Measurements from ENCODE around the gene POU6F2.

Gene POU6F2

DNA sequence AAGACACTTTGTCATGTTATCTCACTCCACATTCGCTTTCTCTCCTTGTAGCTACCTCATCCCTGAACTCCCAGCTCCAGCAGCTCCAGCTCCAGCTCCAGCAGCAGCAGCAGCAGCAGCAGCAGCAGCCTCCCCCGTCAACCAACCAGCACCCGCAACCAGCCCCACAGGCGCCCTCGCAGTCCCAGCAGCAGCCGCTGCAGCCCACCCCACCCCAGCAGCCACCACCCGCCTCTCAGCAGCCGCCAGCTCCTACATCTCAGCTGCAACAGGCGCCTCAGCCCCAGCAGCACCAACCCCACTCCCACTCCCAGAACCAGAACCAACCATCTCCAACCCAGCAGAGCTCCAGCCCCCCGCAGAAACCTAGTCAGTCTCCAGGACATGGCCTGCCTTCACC lies 361.9 kb downstream of the POU6F2 start:
- Histone ChIP-seq H3K4me2 (no peak overlapping the region), H3K4me3 (no peak overlapping the region), H3K9ac (no peak overlapping the region), H4K20me1 (no peaks in the 10 kb centered on the region), H3K9me3 (no peaks in the 10 kb centered on the region), H3K4me1 (no peaks in the 10 kb centered on the region), H3K27ac (no peak overlapping the region), H3K36me3 (no peaks in the 10 kb centered on the region), H3K27me3 (no peaks in the 10 kb centered on the region)
- no peak for TF ChIP-seq Cebpa-rat (IDR thresholded peaks at IDR 0.05)

DNA sequence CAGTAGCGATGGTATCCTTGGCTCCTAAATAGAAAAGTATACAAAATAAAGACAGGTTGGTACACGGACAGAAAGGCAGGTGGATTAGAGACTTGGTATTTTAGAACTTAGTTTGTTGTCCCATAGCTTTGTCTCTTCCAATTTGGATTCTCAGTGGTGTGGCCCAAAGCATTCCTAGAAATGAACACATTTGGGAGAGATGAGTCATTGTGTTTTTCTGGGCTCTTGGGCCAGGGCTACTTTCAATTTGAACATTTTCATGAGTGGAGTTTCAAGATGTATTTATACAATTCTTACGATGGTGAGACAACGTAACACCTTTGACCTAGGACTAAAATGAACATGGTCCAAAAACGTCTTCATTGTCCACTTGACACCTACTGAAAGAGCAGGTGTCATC lies 363.4 kb downstream of the POU6F2 start:
- Histone ChIP-seq H3K4me1 (no peaks in the 10 kb centered on the region), H3K36me3 (no peaks in the 10 kb centered on the region), H3K27me3 (no peaks in the 10 kb centered on the region), H3K9ac (no peak overlapping the region), H3K27ac (no peak overlapping the region), H3K9me3 (no peaks in the 10 kb centered on the region), H3K4me2 (no peak overlapping the region), H4K20me1 (no peaks in the 10 kb centered on the region), H3K4me3 (no peak overlapping the region)
- no peak for TF ChIP-seq Cebpa-rat (IDR thresholded peaks at IDR 0.05)

DNA sequence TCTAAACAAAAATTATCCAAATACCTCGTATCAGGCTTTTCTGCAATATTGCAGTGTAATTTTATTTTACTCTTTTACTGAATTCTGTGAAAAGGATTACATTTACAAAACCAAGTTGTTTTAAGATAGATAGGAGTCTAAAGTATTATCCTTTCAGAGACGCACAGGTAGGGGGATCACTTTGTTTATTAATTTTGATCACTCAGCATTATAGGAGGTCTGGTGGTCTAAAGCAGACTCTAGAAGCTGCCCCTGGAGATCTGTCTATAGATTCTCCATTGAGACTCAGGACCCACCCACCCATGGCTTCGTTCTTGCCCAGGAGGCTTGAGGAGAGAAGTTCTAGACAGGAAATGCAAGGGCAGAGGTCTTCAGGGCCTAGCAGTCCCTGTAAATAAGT lies 365.1 kb downstream of the POU6F2 start:
- no peak overlapping the region for H3K9ac ChIP-seq
- H3K4me1 ChIP-seq: no peaks in the 10 kb centered on the region
- no peak for TF ChIP-seq Cebpa-rat (IDR thresholded peaks at IDR 0.05)
- H3K9me3 ChIP-seq: no peaks in the 10 kb centered on the region
- H3K27ac ChIP-seq: no peak overlapping the region
- H3K36me3 ChIP-seq: no peaks in the 10 kb centered on the region
- no peaks in the 10 kb centered on the region for H4K20me1 ChIP-seq
- no peak overlapping the region for H3K4me3 ChIP-seq
- H3K27me3 ChIP-seq: no peaks in the 10 kb centered on the region
- H3K4me2 ChIP-seq: no peak overlapping the region

- Histone ChIP-seq H3K36me3 (no peaks in the 10 kb centered on the region), H3K4me1 (peaks cover 9% of the 10 kb centered on the region), H3K27me3 (no peaks in the 10 kb centered on the region), H3K4me3 (no peak overlapping the region), H4K20me1 (no peaks in the 10 kb centered on the region), H3K4me2 (peak overlapping the region; percentile 58), H3K27ac (peak overlapping the region; percentile 47; the same call in 1 of the 2 replicates), H3K9ac (no peak overlapping the region), H3K9me3 (no peaks in the 10 kb centered on the region)
- no peak for TF ChIP-seq Cebpa-rat (IDR thresholded peaks at IDR 0.05)
Observed at GRCh38 chr7:39349452-39350123, 371.9 kb downstream of the POU6F2 start.

- no peaks in the 10 kb centered on the region for H4K20me1 ChIP-seq
- H3K4me2 ChIP-seq: no peak overlapping the region
- H3K27ac ChIP-seq: no peak overlapping the region
Observed at GRCh38 chr7:39353615-39354376, 376.1 kb downstream of the POU6F2 start.

GRCh38 chr7:39355664-39356063 lies 378.0 kb downstream of the POU6F2 start:
- TF ChIP-seq Cebpa-rat (IDR thresholded peaks at IDR 0.05): no peak
- Histone ChIP-seq H3K4me1 (peaks cover 11% of the 10 kb centered on the region), H3K9me3 (no peaks in the 10 kb centered on the region), H3K27ac (peak overlapping the region; percentile 76), H4K20me1 (no peaks in the 10 kb centered on the region), H3K4me2 (peak overlapping the region; percentile 74), H3K9ac (no peak overlapping the region), H3K4me3 (no peak overlapping the region), H3K27me3 (no peaks in the 10 kb centered on the region), H3K36me3 (no peaks in the 10 kb centered on the region)

More at GRCh38 chr7:39353615-39354376, 376.1 kb downstream of the POU6F2 start:
- no peaks in the 10 kb centered on the region for H3K36me3 ChIP-seq
- H3K9me3 ChIP-seq: no peaks in the 10 kb centered on the region
- no peak overlapping the region for H3K9ac ChIP-seq
- peaks cover 20% of the 10 kb centered on the region for H3K4me1 ChIP-seq
- TF ChIP-seq Cebpa-rat (IDR thresholded peaks at IDR 0.05): no peak
- no peak overlapping the region for H3K4me3 ChIP-seq
- H3K27me3 ChIP-seq: no peaks in the 10 kb centered on the region

DNA sequence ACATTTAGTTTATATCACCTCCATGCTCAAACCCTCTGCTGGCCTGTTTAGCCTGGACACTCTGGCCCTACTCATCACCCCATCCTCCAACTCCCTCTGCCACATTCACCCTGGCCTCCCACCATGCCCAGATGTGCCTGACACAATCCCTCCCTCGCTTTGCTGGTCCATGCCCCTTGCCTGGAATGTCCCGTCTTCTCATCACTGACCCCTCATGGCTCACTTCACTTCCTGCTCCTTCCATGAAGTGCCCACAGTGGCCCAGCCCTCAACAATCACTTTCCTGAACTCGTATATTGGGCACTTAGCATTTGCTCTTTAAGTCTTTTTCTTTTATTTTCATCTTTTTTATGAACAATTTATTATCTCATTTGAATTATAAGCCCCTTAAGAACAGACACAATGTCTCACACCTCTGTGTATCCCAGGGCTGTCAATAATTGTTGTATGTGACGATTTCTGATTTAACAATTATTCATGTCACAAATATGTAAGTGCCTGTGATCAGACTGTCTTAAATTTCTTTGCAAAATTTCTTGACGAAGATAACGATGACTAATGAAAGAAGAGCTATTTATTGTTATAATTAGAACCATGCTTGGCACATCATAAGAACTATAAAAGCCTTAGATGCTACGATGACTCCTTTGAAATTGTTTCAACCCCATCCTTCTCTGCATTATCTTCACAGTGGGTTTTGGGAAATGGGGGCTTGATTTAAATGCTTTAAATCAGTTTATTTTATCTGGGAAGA lies 378.6 kb downstream of the POU6F2 start:
- Histone ChIP-seq H3K36me3 (no peaks in the 10 kb centered on the region), H3K27me3 (no peaks in the 10 kb centered on the region), H3K4me1 (peaks cover 11% of the 10 kb centered on the region), H3K27ac (peak overlapping the region; percentile 76), H3K9me3 (no peaks in the 10 kb centered on the region), H3K4me2 (peak overlapping the region; percentile 74), H3K9ac (no peak overlapping the region), H3K4me3 (no peak overlapping the region), H4K20me1 (no peaks in the 10 kb centered on the region)
- no peak for TF ChIP-seq Cebpa-rat (IDR thresholded peaks at IDR 0.05)

- Histone ChIP-seq H4K20me1 (no peaks in the 10 kb centered on the region), H3K9me3 (no peaks in the 10 kb centered on the region), H3K4me3 (no peak overlapping the region), H3K27me3 (no peaks in the 10 kb centered on the region), H3K9ac (no peak overlapping the region), H3K27ac (no peak overlapping the region), H3K4me2 (no peak overlapping the region), H3K4me1 (peaks cover 15% of the 10 kb centered on the region), H3K36me3 (no peaks in the 10 kb centered on the region)
- TF ChIP-seq Cebpa-rat (IDR thresholded peaks at IDR 0.05): no peak
Observed at GRCh38 chr7:39357648-39358047, 379.9 kb downstream of the POU6F2 start.

GRCh38 chr7:39360038-39360437 lies 382.3 kb downstream of the POU6F2 start:
- H3K9me3 ChIP-seq: no peaks in the 10 kb centered on the region
- no peak overlapping the region for H3K4me2 ChIP-seq
- no peaks in the 10 kb centered on the region for H4K20me1 ChIP-seq
- no peaks in the 10 kb centered on the region for H3K36me3 ChIP-seq
- no peak for TF ChIP-seq Cebpa-rat (IDR thresholded peaks at IDR 0.05)
- H3K4me1 ChIP-seq: peaks cover 28% of the 10 kb centered on the region
- H3K27ac ChIP-seq: no peak overlapping the region
- no peaks in the 10 kb centered on the region for H3K27me3 ChIP-seq
- no peak overlapping the region for H3K4me3 ChIP-seq
- H3K9ac ChIP-seq: no peak overlapping the region

GRCh38 chr7:39360766-39361165 lies 383.1 kb downstream of the POU6F2 start:
- TF ChIP-seq Cebpa-rat (IDR thresholded peaks at IDR 0.05): no peak
- H3K4me1 ChIP-seq: peaks cover 22% of the 10 kb centered on the region
- no peak overlapping the region for H3K4me2 ChIP-seq
- H3K27ac ChIP-seq: no peak overlapping the region
- H4K20me1 ChIP-seq: no peaks in the 10 kb centered on the region
- no peaks in the 10 kb centered on the region for H3K9me3 ChIP-seq
- no peak overlapping the region for H3K4me3 ChIP-seq
- no peaks in the 10 kb centered on the region for H3K27me3 ChIP-seq
- no peaks in the 10 kb centered on the region for H3K36me3 ChIP-seq
- no peak overlapping the region for H3K9ac ChIP-seq
